ENCODE results near the gene SOAT2. TPM values are rescaled to one million over a fixed set of nuclear protein-coding genes. Genes with fewer than 3 reads are reported as not detected.

Gene SOAT2
- polyA plus RNA-seq, 1 experiment, result not detected

- CTCF ChIA-PET, result interaction anchor here (1.5 to 1.9 kb wide), 2 partner anchors 9 to 141 kb away, joined by 4 to 12 read pairs; no protein-coding TSS in a partner anchor
- POLR2A ChIA-PET, result interaction anchor here (1.2 kb wide), 1 partner anchor 9 kb away, joined by 4 read pairs; no protein-coding TSS in a partner anchor
- TF ChIP-seq CTCF (IDR thresholded peaks at IDR 0.05; ENCODE audit: low read depth, low read length), result no peak
- Histone ChIP-seq H3K27me3 (ENCODE audit: control insufficient read depth, insufficient read depth, low read length) (no peaks in the 10 kb centered on the region), H3K4me3 (ENCODE audit: low read depth, low read length) (no peak overlapping the region), H3K27ac (ENCODE audit: low read depth, low read length) (no peak overlapping the region), H3K9me3 (ENCODE audit: control insufficient read depth, insufficient read depth, low read length) (no peaks in the 10 kb centered on the region)
- no peak for DNase-seq (ENCODE audit: low read depth, low spot score)
Observed at GRCh38 chr12:53056901-53057300, 46.4 kb upstream of the SOAT2 start.

GRCh38 chr12:53057816-53058500 is 45.3 kb upstream of the SOAT2 start:
- H3K4me3 ChIP-seq (ENCODE audit: low read depth, low read length), result no peak overlapping the region
- CTCF ChIA-PET, result interaction anchor here (1.5 to 1.9 kb wide), 2 partner anchors 8 to 140 kb away, joined by 4 to 12 read pairs; no protein-coding TSS in a partner anchor
- TF ChIP-seq CTCF (IDR thresholded peaks at IDR 0.05; ENCODE audit: low read depth, low read length), result no peak
- H3K27me3 ChIP-seq (ENCODE audit: control insufficient read depth, insufficient read depth, low read length), result no peaks in the 10 kb centered on the region
- DNase-seq (ENCODE audit: low read depth, low spot score), result no peak
- H3K27ac ChIP-seq (ENCODE audit: low read depth, low read length), result no peak overlapping the region
- no peaks in the 10 kb centered on the region for H3K9me3 ChIP-seq (ENCODE audit: control insufficient read depth, insufficient read depth, low read length)
- POLR2A ChIA-PET, result interaction anchor here (1.2 kb wide), 1 partner anchor 8 kb away, joined by 4 read pairs; no protein-coding TSS in a partner anchor

GRCh38 chr12:53058674-53059433 is 44.4 kb upstream of the SOAT2 start:
- H3K27ac ChIP-seq (ENCODE audit: low read depth, low read length), result no peak overlapping the region
- H3K9me3 ChIP-seq (ENCODE audit: control insufficient read depth, insufficient read depth, low read length), result no peaks in the 10 kb centered on the region
- CTCF ChIA-PET, result no interaction called here
- POLR2A ChIA-PET, result interaction anchor here (0.6 to 1.3 kb wide), 4 partner anchors 11 to 38 kb away, joined by 3 to 4 read pairs (median 3); no protein-coding TSS in a partner anchor
- no peak for DNase-seq (ENCODE audit: low read depth, low spot score)
- no peak overlapping the region for H3K4me3 ChIP-seq (ENCODE audit: low read depth, low read length)
- no peak for TF ChIP-seq CTCF (IDR thresholded peaks at IDR 0.05; ENCODE audit: low read depth, low read length)
- H3K27me3 ChIP-seq (ENCODE audit: control insufficient read depth, insufficient read depth, low read length), result no peaks in the 10 kb centered on the region

GRCh38 chr12:53059434-53060063 is 43.7 kb upstream of the SOAT2 start:
- Histone ChIP-seq H3K4me3 (ENCODE audit: low read depth, low read length) (no peak overlapping the region), H3K27me3 (ENCODE audit: control insufficient read depth, insufficient read depth, low read length) (no peaks in the 10 kb centered on the region), H3K9me3 (ENCODE audit: control insufficient read depth, insufficient read depth, low read length) (no peaks in the 10 kb centered on the region), H3K27ac (ENCODE audit: low read depth, low read length) (no peak overlapping the region)
- no peak for TF ChIP-seq CTCF (IDR thresholded peaks at IDR 0.05; ENCODE audit: low read depth, low read length)
- ChIA-PET POLR2A (interaction anchor here (0.6 to 1.3 kb wide), 3 partner anchors 11 to 16 kb away, joined by 3 to 4 read pairs (median 3); no protein-coding TSS in a partner anchor), CTCF (interaction anchor here (0.6 kb wide), 1 partner anchor 138 kb away, joined by 3 read pairs; no protein-coding TSS in a partner anchor)
- DNase-seq (ENCODE audit: low read depth, low spot score), result no peak
